Activated naive CD8-positive, alpha-beta T cell treated with anti-CD3 and anti-CD28 coated beads, Interleukin-2, amount 50 U/mL, for 24 hours (primary cell): Measurements from ENCODE around the gene NLRP1.
A peak's percentile ranks its signal among the peaks of the same experiment; 100 is the strongest.

Experiments used
- ATAC-seq: fragments of 150-1000 bp; cut with Tn5 transposase; one replicate; pipeline ENCODE4 v1.10.0; 2021
- DNase-seq: peaks from one replicate; pipeline ENCODE4 v3.0.0; 2021
- H3K27ac Mint-ChIP-seq: one replicate; pipeline ENCODE4 v1.8.0; 2021; ENCODE audit warnings: mild to moderate bottlenecking, mixed read lengths
- H3K27me3 Mint-ChIP-seq: one replicate; pipeline ENCODE4 v1.8.0; 2021; ENCODE audit warnings: mixed read lengths
- H3K36me3 Mint-ChIP-seq: one replicate; pipeline ENCODE4 v1.8.0; 2021; ENCODE audit warnings: low read depth, mixed read lengths
- H3K4me1 Mint-ChIP-seq: one replicate; pipeline ENCODE4 v1.8.0; 2021; ENCODE audit warnings: mixed read lengths
- H3K4me3 Mint-ChIP-seq: one replicate; pipeline ENCODE4 v1.8.0; 2021; ENCODE audit warnings: mild to moderate bottlenecking, moderate library complexity, mixed read lengths
- H3K9me3 Mint-ChIP-seq: one replicate; pipeline ENCODE4 v1.8.0; 2021; ENCODE audit warnings: mixed read lengths

Gene NLRP1

DNA sequence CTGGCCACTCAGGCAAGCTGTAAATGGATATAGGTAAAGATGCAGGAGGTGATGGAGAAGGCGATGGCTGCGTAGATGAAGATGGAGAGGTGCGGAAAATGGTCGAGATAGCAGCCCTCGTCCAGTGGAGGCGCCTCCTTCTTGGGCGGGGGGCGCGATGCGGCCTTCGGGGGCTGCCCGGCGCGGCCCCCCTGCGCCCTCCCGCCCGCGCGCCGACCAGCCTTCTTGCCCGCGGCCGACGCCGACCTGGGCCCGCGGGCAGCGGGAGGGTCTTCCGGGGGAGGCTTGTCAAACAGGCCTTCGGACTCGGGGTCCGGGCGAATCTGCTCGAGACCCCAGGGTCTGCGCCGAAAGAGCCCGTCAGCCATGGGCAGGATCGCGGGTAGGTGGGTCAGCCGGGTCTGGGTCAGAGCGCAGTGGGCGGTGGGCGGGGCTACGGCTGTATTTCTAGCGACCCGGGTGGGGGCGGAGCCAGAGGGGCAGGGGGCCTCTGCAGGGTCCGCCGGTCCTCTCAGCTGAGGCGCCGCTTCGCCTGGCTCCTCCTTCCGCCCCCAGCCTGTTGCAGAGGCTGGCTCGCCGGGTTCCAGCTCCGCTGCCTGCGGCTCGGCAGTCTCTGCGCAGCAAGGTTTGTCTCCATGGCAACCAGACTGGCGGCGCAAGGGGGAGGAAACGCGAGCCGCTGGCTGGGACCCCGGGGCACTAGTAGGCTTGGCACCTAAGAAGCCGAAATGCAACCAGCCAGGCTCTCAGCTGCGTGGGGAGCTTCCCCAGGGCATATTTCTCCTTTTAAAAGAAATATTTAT lies 83.5 kb downstream of the NLRP1 start:
- Mint-ChIP-seq H3K27me3 (no peaks in the 10 kb centered on the region), H3K4me3 (peak overlapping the region; percentile 85), H3K4me1 (peaks cover 21% of the 10 kb centered on the region), H3K27ac (no peak overlapping the region), H3K36me3 (no peaks in the 10 kb centered on the region), H3K9me3 (no peaks in the 10 kb centered on the region)
- DNase-seq (peak; percentile 73), ATAC-seq (peak; percentile 88)

- no peaks in the 10 kb centered on the region for H3K9me3 Mint-ChIP-seq
- no peak for DNase-seq
- H3K4me1 Mint-ChIP-seq, result peaks cover 21% of the 10 kb centered on the region
- no peak for ATAC-seq
- H3K4me3 Mint-ChIP-seq, result peak overlapping the region; percentile 85
- H3K27me3 Mint-ChIP-seq, result no peaks in the 10 kb centered on the region
- H3K27ac Mint-ChIP-seq, result no peak overlapping the region
- H3K36me3 Mint-ChIP-seq, result no peaks in the 10 kb centered on the region
Measured at GRCh38 chr17:5500247-5500588, 84.1 kb downstream of the NLRP1 start.

GRCh38 chr17:5499476-5500231 lies 84.7 kb downstream of the NLRP1 start:
- peaks cover 21% of the 10 kb centered on the region for H3K4me1 Mint-ChIP-seq
- H3K27me3 Mint-ChIP-seq, result no peaks in the 10 kb centered on the region
- H3K9me3 Mint-ChIP-seq, result no peaks in the 10 kb centered on the region
- H3K36me3 Mint-ChIP-seq, result no peaks in the 10 kb centered on the region
- peak overlapping the region; percentile 85 for H3K4me3 Mint-ChIP-seq
- no peak for ATAC-seq
- H3K27ac Mint-ChIP-seq, result no peak overlapping the region
- DNase-seq, result no peak

GRCh38 chr17:5492970-5493369 lies 91.3 kb downstream of the NLRP1 start:
- Mint-ChIP-seq H3K9me3 (no peaks in the 10 kb centered on the region), H3K27ac (no peak overlapping the region), H3K36me3 (peaks cover 32% of the 10 kb centered on the region), H3K27me3 (no peaks in the 10 kb centered on the region), H3K4me1 (peaks cover 14% of the 10 kb centered on the region), H3K4me3 (no peak overlapping the region)
- DNase-seq (no peak), ATAC-seq (no peak)

DNA sequence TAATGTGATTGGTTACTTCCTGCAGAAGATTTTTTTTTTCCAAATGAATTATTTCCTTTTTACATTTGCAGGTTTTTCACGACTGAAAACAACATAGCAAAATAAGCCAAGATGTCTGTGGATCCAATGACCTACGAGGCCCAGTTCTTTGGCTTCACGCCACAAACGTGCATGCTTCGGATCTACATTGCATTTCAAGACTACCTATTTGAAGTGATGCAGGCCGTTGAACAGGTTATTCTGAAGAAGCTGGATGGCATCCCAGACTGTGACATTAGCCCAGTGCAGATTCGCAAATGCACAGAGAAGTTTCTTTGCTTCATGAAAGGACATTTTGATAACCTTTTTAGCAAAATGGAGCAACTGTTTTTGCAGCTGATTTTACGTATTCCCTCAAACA lies 95.6 kb downstream of the NLRP1 start:
- H3K4me1 Mint-ChIP-seq, result peaks cover 49% of the 10 kb centered on the region
- H3K9me3 Mint-ChIP-seq, result no peaks in the 10 kb centered on the region
- no peak overlapping the region for H3K27ac Mint-ChIP-seq
- H3K36me3 Mint-ChIP-seq, result peaks cover 57% of the 10 kb centered on the region
- H3K27me3 Mint-ChIP-seq, result no peaks in the 10 kb centered on the region
- ATAC-seq (no peak), DNase-seq (no peak)
- no peak overlapping the region for H3K4me3 Mint-ChIP-seq

DNA sequence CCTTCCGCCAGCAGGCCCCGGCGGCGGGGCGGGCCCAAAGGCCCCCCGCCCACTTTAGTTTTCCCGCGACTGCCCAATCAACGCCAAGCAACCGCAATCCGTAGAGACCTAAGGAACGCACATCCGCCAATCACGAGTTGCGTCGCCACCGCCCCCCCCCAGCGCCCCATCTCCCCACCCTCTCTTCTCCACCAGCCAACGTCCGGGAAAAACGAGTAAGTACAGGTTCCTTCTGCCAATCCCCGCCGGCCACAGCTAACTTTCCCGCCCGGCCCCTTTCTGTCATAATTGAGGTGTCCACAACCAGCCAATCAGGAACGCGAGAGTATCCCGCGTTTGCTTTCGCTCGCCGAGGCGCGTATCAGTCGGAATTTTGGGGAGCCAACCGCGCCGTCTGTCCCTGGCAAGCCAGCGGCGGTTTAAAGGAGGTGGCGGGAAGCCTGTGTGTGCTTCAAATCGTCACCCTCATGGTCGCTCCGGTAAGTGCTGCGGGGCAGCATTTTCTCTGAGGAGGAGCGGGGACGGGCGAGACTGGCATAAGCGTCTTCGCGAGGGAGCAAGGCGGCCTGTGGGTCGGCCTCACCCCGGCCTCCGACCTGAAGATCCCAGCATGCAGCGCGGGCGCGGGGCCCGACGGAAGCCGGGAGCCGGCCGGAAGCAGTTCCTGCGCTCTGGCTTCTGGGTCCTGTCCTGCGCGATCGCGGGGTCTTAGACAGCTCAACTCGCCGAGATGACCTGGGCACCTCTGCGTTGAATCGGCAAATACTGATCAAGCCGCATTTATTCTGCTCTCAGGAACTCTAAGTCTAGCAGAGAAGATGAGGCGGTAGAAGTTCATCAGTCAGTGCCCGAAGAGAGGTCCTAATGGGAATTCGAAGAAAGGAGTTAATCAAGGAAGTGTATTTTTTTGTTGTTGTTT lies 97.8 kb downstream of the NLRP1 start, which contains the start of gene MIS12:
Gene MIS12 (plus strand): TSS at position 361 of the 919 bp plus-strand sequence. CDS start 2,297 bp downstream, outside the sequence.
- ATAC-seq (peak; percentile 96), DNase-seq (peak; percentile 96)
- H3K36me3 Mint-ChIP-seq, result peaks cover 69% of the 10 kb centered on the region
- H3K27me3 Mint-ChIP-seq, result no peaks in the 10 kb centered on the region
- peak within 1 kb of the TSS; percentile 98 for H3K27ac Mint-ChIP-seq
- peak within 1 kb of the TSS; percentile 96 for H3K4me3 Mint-ChIP-seq
- H3K4me1 Mint-ChIP-seq, result peaks cover 58% of the 10 kb centered on the region
- H3K9me3 Mint-ChIP-seq, result no peaks in the 10 kb centered on the region

DNA sequence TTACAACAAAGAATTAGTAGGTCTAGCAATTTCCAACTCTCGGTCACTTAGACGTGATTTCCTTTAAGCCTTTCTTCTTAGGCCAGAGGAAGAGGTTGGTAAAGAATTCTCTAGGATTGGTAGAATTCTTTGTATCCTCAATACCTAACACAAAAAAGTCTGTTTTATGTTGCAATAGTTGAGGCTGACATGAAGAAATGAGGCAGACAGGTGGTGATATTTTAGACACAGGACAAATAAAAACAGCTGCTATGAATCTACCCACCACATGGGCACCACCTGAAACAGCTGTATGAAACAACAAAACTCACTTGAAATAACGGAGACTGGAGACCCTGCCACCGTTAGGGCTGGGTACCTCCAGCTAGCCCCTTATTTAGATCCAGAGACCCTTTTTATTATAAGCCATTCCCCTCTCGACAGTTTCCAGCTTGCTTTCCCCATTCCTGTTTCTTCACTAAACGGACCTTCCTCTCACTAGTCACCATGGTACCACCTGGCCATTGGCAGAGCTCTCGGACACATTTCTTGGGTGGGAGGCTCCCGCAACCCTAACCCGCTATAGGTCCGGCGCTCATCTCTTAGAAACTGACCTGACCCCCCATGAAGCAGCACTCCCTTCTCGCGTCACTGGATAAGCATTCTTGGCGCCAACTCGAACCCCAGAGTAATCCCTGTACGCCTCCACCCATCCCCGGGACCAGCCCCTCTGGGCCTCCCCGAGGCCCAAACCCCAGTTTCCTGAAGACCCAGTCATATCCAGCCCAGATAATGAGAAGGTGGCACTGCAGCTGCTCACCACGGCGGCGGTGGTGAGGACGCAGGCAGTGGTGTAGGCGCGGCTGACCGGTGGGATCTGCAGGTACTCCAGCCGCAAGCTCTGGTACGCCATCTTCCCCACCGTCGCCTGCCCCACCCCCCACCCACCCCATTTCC lies 98.8 kb downstream of the NLRP1 start, which contains the start of gene DERL2:
Gene DERL2 (minus strand): TSS at position 909 of the 936 bp plus-strand sequence. CDS start 17 bp downstream, at position 892.
- H3K9me3 Mint-ChIP-seq, result no peaks in the 10 kb centered on the region
- no peak for DNase-seq
- no peaks in the 10 kb centered on the region for H3K27me3 Mint-ChIP-seq
- peaks cover 71% of the 10 kb centered on the region for H3K36me3 Mint-ChIP-seq
- H3K27ac Mint-ChIP-seq, result peak within 1 kb of the TSS; percentile 98
- peak within 1 kb of the TSS; percentile 96 for H3K4me3 Mint-ChIP-seq
- peaks cover 58% of the 10 kb centered on the region for H3K4me1 Mint-ChIP-seq
- ATAC-seq, result peak; percentile 16

DNA sequence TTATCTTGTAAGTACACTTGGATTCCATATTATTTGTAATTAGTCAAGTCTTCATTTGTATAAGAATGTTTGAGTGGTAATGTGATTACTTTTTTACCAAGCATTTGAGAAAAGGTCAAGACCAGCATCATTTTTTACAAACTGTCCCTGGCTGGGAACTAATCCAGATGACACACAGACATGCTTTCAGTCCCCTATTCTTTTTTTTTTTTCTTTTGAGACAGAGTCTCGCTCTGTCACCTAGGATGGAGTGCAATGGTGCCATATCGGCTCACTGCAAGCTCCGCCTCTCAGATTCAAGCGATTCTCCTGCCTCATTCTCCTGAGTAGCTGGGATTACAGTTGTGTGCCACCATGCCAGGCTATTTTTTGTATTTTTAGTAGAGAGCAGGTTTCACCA lies 102.9 kb downstream of the NLRP1 start:
- Mint-ChIP-seq H3K27ac (no peak overlapping the region), H3K4me3 (no peak overlapping the region), H3K36me3 (peaks cover 70% of the 10 kb centered on the region), H3K4me1 (peaks cover 34% of the 10 kb centered on the region), H3K9me3 (no peaks in the 10 kb centered on the region), H3K27me3 (no peaks in the 10 kb centered on the region)
- DNase-seq (no peak), ATAC-seq (no peak)

DNA sequence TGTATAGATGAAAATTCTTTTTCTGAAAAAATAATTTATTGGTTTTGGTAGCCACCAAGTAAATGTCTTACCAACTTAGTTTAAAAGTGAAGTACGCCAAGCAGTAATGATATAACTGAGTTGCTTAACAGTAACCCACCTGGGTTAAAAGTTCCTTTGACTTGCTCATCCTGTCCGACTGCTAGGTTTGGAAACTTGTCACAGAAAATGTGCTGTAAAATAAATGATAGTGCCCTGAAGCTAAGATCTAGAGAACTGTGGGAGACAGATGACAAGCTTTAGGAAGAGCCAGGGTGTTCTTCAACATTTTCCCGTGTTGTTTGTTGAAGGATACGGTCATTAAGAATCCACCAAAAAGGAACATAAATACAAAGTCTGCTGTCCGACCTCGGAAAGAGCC lies 103.3 kb downstream of the NLRP1 start:
- Mint-ChIP-seq H3K27ac (no peak overlapping the region), H3K27me3 (no peaks in the 10 kb centered on the region), H3K4me1 (peaks cover 32% of the 10 kb centered on the region), H3K36me3 (peaks cover 70% of the 10 kb centered on the region), H3K9me3 (no peaks in the 10 kb centered on the region), H3K4me3 (no peak overlapping the region)
- ATAC-seq (no peak), DNase-seq (no peak)

DNA sequence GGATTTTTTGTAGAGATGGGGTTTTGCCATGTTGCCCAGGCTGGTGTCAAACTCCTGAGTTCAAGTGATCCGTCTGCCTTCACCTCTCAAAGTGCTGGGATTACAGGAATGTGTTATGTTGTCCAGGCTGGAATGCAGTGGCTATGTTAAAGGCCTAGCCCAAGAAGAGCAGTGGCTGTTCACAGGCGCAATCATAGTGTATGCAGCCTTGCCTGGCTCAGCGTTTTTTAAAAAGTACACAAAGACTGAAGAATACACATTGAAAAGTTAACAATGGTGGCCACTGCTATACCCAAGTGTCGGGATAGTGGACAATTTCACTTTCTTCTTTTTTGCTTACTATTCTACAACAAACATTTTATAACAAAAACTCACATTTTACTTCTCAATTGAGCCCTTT lies 105.3 kb downstream of the NLRP1 start:
- no peaks in the 10 kb centered on the region for H3K27me3 Mint-ChIP-seq
- DNase-seq (no peak), ATAC-seq (no peak)
- no peaks in the 10 kb centered on the region for H3K9me3 Mint-ChIP-seq
- H3K36me3 Mint-ChIP-seq, result peaks cover 70% of the 10 kb centered on the region
- H3K4me1 Mint-ChIP-seq, result peaks cover 14% of the 10 kb centered on the region
- H3K27ac Mint-ChIP-seq, result no peak overlapping the region
- H3K4me3 Mint-ChIP-seq, result no peak overlapping the region

GRCh38 chr17:5473906-5474305 lies 110.4 kb downstream of the NLRP1 start:
- Mint-ChIP-seq H3K4me3 (no peak overlapping the region), H3K4me1 (peaks cover 10% of the 10 kb centered on the region), H3K27ac (no peak overlapping the region), H3K36me3 (peaks cover 47% of the 10 kb centered on the region), H3K27me3 (no peaks in the 10 kb centered on the region), H3K9me3 (no peaks in the 10 kb centered on the region)
- DNase-seq (no peak), ATAC-seq (no peak)

DNA sequence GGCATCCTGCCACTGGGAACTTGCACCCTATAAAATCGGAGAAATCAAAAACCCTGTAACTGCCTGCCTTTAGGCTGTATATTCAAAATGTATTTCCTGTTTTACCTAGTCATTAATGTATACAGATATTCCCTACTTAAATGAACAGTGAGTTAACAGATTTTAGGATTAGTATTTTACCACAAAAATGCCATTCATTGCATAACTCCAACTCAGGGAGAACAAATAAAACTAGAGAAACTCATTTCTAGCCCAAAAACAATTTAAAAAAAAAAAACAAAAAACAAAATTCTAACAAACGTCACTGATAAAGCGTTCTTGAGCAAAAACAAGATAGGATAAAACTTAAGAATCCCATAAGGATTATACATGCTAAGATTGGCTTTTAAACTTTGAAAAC lies 111.8 kb downstream of the NLRP1 start:
- Mint-ChIP-seq H3K4me1 (peaks cover 15% of the 10 kb centered on the region), H3K36me3 (peaks cover 38% of the 10 kb centered on the region), H3K4me3 (no peak overlapping the region), H3K9me3 (no peaks in the 10 kb centered on the region), H3K27ac (no peak overlapping the region), H3K27me3 (no peaks in the 10 kb centered on the region)
- ATAC-seq (no peak), DNase-seq (no peak)

DNA sequence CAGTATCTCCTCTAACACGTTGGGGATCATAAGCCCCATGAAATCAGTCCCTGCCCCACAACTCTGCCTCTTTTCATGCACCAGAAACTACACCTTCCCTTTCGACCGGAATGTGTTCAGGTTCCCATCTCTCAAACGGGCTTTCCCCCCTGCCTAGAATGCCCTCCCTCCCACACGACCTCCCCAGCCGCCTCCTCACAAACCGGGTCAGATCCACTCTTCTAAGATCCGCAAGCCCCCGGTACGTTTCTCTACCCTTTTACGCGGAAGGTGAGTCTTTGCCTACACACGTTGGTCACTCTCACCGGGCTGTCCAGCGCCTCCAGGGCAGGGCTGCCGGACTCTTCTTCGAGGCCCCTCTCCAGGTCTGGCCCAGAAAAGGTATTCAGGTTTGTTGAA lies 116.2 kb downstream of the NLRP1 start:
- no peaks in the 10 kb centered on the region for H3K27me3 Mint-ChIP-seq
- peak overlapping the region; percentile 68 for H3K27ac Mint-ChIP-seq
- H3K4me3 Mint-ChIP-seq, result peak overlapping the region; percentile 95
- no peaks in the 10 kb centered on the region for H3K9me3 Mint-ChIP-seq
- ATAC-seq, result peak; percentile 7
- peaks cover 37% of the 10 kb centered on the region for H3K4me1 Mint-ChIP-seq
- peaks cover 35% of the 10 kb centered on the region for H3K36me3 Mint-ChIP-seq
- peak; percentile 19 for DNase-seq
